K562 (cell line): ENCODE data around the gene CD164. TPM values are rescaled to one million over a fixed set of nuclear protein-coding genes. Genes with fewer than 3 reads are reported as not detected.

Source experiments
- CBX2 ChIP-seq: fragments of 200-600 bp; sonication (generic); IDR thresholded peaks from one replicate; pipeline ENCODE4 v1.6.1; 2012; ENCODE audit warnings: mild to moderate bottlenecking, low read length, inconsistent platforms; ENCODE audit not compliant: insufficient read depth, poor library complexity, severe bottlenecking
- CGGBP1 ChIP-seq: fragments of 250-450 bp; sonication (Bioruptor Pico); IDR thresholded peaks from 2 replicates; pipeline ENCODE4 v1.9.0; 2021; ENCODE audit warnings: mild to moderate bottlenecking
- CHD4 ChIP-seq: fragments of 200-600 bp; sonication (generic); IDR thresholded peaks from 3 replicates; pipeline ENCODE4 v1.6.1; 2012; ENCODE audit warnings: low read depth, mild to moderate bottlenecking, mixed read lengths, low read length, inconsistent platforms; ENCODE audit not compliant: insufficient read depth, insufficient replicate concordance, poor library complexity, severe bottlenecking
- GTF2E2 ChIP-seq: fragments of 200-800 bp; sonication (Bioruptor generic); IDR thresholded peaks from 2 replicates; pipeline ENCODE4 v1.6.1; 2016; ENCODE audit warnings: missing genetic modification characterization, missing compliant biosample characterization
- KLF16 ChIP-seq: IDR thresholded peaks from 2 replicates; pipeline ENCODE4 v1.6.1; 2016; ENCODE audit warnings: antibody characterized with exemption
- MLLT1 ChIP-seq, 2 experiments: fragments of 450-650 bp; IDR thresholded peaks; 2 replicates each; pipeline ENCODE4 v1.6.1; 2016
- MNT ChIP-seq, 2 experiments: fragments of 450-650 bp; conservative IDR thresholded peaks; 2 replicates each; pipeline ENCODE4 v1.6.1; 2017; ENCODE audit warnings: mild to moderate bottlenecking in 2 of 2, moderate library complexity in 2 of 2
- NUFIP1 ChIP-seq: fragments of 450-650 bp; IDR thresholded peaks from 2 replicates; pipeline ENCODE4 v1.6.1; 2018; ENCODE audit not compliant: partially characterized antibody
- PBX2 ChIP-seq, 2 experiments: IDR thresholded peaks in 1 of 2; conservative IDR thresholded peaks in 1 of 2; 2 replicates each; pipeline ENCODE4 v1.6.1; 2016; ENCODE audit warnings: low read depth in 2 of 2, mild to moderate bottlenecking in 1 of 2, missing compliant biosample characterization in 1 of 2, missing genetic modification characterization in 1 of 2, moderate library complexity in 1 of 2
- RBM39 ChIP-seq: fragments of 200-400 bp; formaldehyde crosslinking; optimal IDR thresholded peaks from 2 replicates; pipeline ENCODE3; 2018; ENCODE audit warnings: low read depth, low read length
- RFX5 ChIP-seq: IDR thresholded peaks from 2 replicates; pipeline ENCODE4 v1.6.1; 2011; ENCODE audit warnings: low read depth, mild to moderate bottlenecking, improper control_type of control experiment, low read length
- SNRNP70 ChIP-seq: fragments of 200-400 bp; formaldehyde crosslinking; optimal IDR thresholded peaks from 2 replicates; pipeline ENCODE3; 2017; ENCODE audit warnings: low read depth, low read length
- SRSF1 ChIP-seq: fragments of 200-400 bp; formaldehyde crosslinking; IDR thresholded peaks from 2 replicates; pipeline ENCODE4 v1.6.1; 2017; ENCODE audit warnings: mild to moderate bottlenecking, low read depth, low read length, moderate library complexity
- STAT5A ChIP-seq: IDR thresholded peaks from 2 replicates; pipeline ENCODE4 v1.6.1; 2012; ENCODE audit warnings: low read length, inconsistent platforms, borderline replicate concordance
- TFAM ChIP-seq: fragments of 250-450 bp; sonication (Bioruptor Pico); conservative IDR thresholded peaks from 2 replicates; pipeline ENCODE4 v1.5.0; 2021; ENCODE audit warnings: mild to moderate bottlenecking, moderate library complexity
- TRIM28 ChIP-seq: fragments of 450-650 bp; IDR thresholded peaks from 2 replicates; pipeline ENCODE4 v1.6.1; 2017
- ZFP30 ChIP-seq: fragments of 250-450 bp; sonication (Bioruptor Pico); IDR thresholded peaks from 2 replicates; pipeline ENCODE4 v1.8.0; 2022; ENCODE audit warnings: moderate library complexity, mild to moderate bottlenecking, inconsistent platforms, borderline replicate concordance
- ZNF518B ChIP-seq: fragments of 250-450 bp; sonication (Bioruptor Pico); IDR thresholded peaks from 2 replicates; pipeline ENCODE4 v1.5.0; 2021; ENCODE audit warnings: mild to moderate bottlenecking, moderate library complexity
- polyA plus RNA-seq, 8 experiments: library from polyadenylated mRNA; depleted of rRNA in 4 of 8; stranded (reverse) in 5 of 8; unstranded in 3 of 8; fragments of >200 nt; fragmentation: Nextera tagmentation in 2 of 8; fragmentation: Illumina TruSeq in 1 of 8; extraction: Ambion mirVana in 2 of 8; extraction: Trizol in 1 of 8; gene quantifications; 2 replicates each; pipeline versions ENCODE4 v1.2.1 to v1.2.3, GENCODE V29; 2011 to 2014; ENCODE audit warnings: inconsistent platforms in 1 of 8, missing spikeins in 1 of 8
- total RNA-seq, 7 experiments: library from RNA; depleted of rRNA in 6 of 7; stranded (reverse); fragments of >200 nt in 6 of 7; fragmentation: Illumina TruSeq in 2 of 7; extraction: Trizol in 2 of 7; gene quantifications; 2 replicates each; pipeline versions ENCODE4 v1.2.1 to v1.2.3, GENCODE V29; 2011 to 2021; ENCODE audit warnings: low replicate concordance in 1 of 7

CD164 gene
- total and polyA plus RNA-seq, 9 of the 15 experiments (the other 6 are each of a cell fraction or from before 2014, with no cell fraction given), result 79.5 to 317 (median 165) TPM

GRCh38 chr6:109336221-109336961, 45.9 kb downstream of the CD164 start (continued):
- TF ChIP-seq TFAM (no peak), RFX5 (no peak), PBX2 (CRISPR knock-in tag; IDR thresholded peaks at IDR 0.05; ENCODE audit: low read depth) (no peak), PBX2 (tag; conservative IDR thresholded peaks at IDR 0.05; ENCODE audit: low read depth) (no peak), CBX2 (no peak), SNRNP70 (no peak), TRIM28 (no peak), ZNF518B (CRISPR knock-in tag) (no peak), GTF2E2 (no peak), RBM39 (no peak), CGGBP1 (CRISPR knock-in tag) (no peak), MLLT1 (IDR thresholded peaks at IDR 0.05) (no peak), KLF16 (no peak), SRSF1 (no peak), CHD4 (no peak), NUFIP1 (no peak), STAT5A (no peak), MNT (conservative IDR thresholded peaks at IDR 0.05) (no peak), ZFP30 (CRISPR knock-in tag) (no peak)
